ENCODE data around the gene MYOC. TPM values are rescaled to one million over a fixed set of nuclear protein-coding genes. Genes with fewer than 3 reads are reported as not detected.
A peak's percentile ranks its signal among the peaks of the same experiment; 100 is the strongest.

The MYOC gene
- total RNA-seq, 1 donor from 2014 or later: not detected

- H3F3A ChIP-seq (ENCODE audit: low read depth): no peaks in the 10 kb centered on the region
- Mint-ChIP-seq H3K27me3 (ENCODE audit: insufficient read depth, low read depth) (peaks cover 4% of the 10 kb centered on the region), H3K4me1 (peaks cover 8% of the 10 kb centered on the region), H3K9me3 (no peaks in the 10 kb centered on the region), H3K27ac (no peak overlapping the region), H3K36me3 (no peaks in the 10 kb centered on the region), H3K4me3 (no peak overlapping the region)
- no peak overlapping the region for H3K4me2 ChIP-seq
- no peak overlapping the region for H3K9ac ChIP-seq
- no peaks in the 10 kb centered on the region for H3K36me3 ChIP-seq
- no peak overlapping the region for H3K4me3 ChIP-seq
- no peak for TF ChIP-seq EZH2phosphoT487 (IDR thresholded peaks at IDR 0.05)
- H3K79me2 ChIP-seq (ENCODE audit: low read depth): no peaks in the 10 kb centered on the region
- no peak overlapping the region for H3K27ac ChIP-seq
- H2AFZ ChIP-seq (replicated peaks): no peak overlapping the region
- peaks cover 3% of the 10 kb centered on the region for H3K4me1 ChIP-seq
- no peak for DNase-seq (ENCODE audit: low spot score)
- no peaks in the 10 kb centered on the region for H4K20me1 ChIP-seq (ENCODE audit: low read depth)
- H3K27me3 ChIP-seq: no peaks in the 10 kb centered on the region
- no peaks in the 10 kb centered on the region for H3K9me3 ChIP-seq (ENCODE audit: low read depth)
Measured at GRCh38 chr1:171646249-171646560, 6.3 kb downstream of the MYOC start.

- Histone ChIP-seq H3K4me3 (no peak overlapping the region), H3K4me2 (no peak overlapping the region), H3K9ac (no peak overlapping the region), H4K20me1 (ENCODE audit: low read depth) (no peaks in the 10 kb centered on the region), H3K79me2 (ENCODE audit: low read depth) (no peaks in the 10 kb centered on the region), H3K4me1 (peaks cover 4% of the 10 kb centered on the region), H3K36me3 (no peaks in the 10 kb centered on the region), H3K27ac (no peak overlapping the region), H2AFZ (replicated peaks) (peak overlapping the region; percentile 97), H3K9me3 (ENCODE audit: low read depth) (no peaks in the 10 kb centered on the region), H3F3A (ENCODE audit: low read depth) (no peaks in the 10 kb centered on the region), H3K27me3 (no peaks in the 10 kb centered on the region)
- no peaks in the 10 kb centered on the region for H3K9me3 Mint-ChIP-seq
- H3K27ac Mint-ChIP-seq: peak overlapping the region; percentile 22
- H3K4me3 Mint-ChIP-seq: no peak overlapping the region
- no peak for DNase-seq (ENCODE audit: low spot score)
- peaks cover 10% of the 10 kb centered on the region for H3K4me1 Mint-ChIP-seq
- H3K36me3 Mint-ChIP-seq: no peaks in the 10 kb centered on the region
- peaks cover 4% of the 10 kb centered on the region for H3K27me3 Mint-ChIP-seq (ENCODE audit: insufficient read depth, low read depth)
- TF ChIP-seq EZH2 (IDR thresholded peaks at IDR 0.05) (no peak), EZH2phosphoT487 (IDR thresholded peaks at IDR 0.05) (no peak), CTCF (IDR thresholded peaks at IDR 0.05) (no peak)
Measured at GRCh38 chr1:171645553-171646248, 6.8 kb downstream of the MYOC start.

- H3K9me3 ChIP-seq (ENCODE audit: low read depth): no peaks in the 10 kb centered on the region
- no peaks in the 10 kb centered on the region for H3K79me2 ChIP-seq (ENCODE audit: low read depth)
- H3K4me1 ChIP-seq: peaks cover 4% of the 10 kb centered on the region
- H3K9ac ChIP-seq: no peak overlapping the region
- peaks cover 4% of the 10 kb centered on the region for H3K27me3 Mint-ChIP-seq (ENCODE audit: insufficient read depth, low read depth)
- no peak overlapping the region for H3K4me3 Mint-ChIP-seq
- H3K27me3 ChIP-seq: no peaks in the 10 kb centered on the region
- peak overlapping the region; percentile 38 for H3K4me2 ChIP-seq
- peak; percentile 89 for DNase-seq (ENCODE audit: low spot score)
- H3K36me3 ChIP-seq: no peaks in the 10 kb centered on the region
- peak overlapping the region; percentile 22 for H3K27ac Mint-ChIP-seq
- H3K27ac ChIP-seq: no peak overlapping the region
- peaks cover 10% of the 10 kb centered on the region for H3K4me1 Mint-ChIP-seq
- peak overlapping the region; percentile 97 for H2AFZ ChIP-seq (replicated peaks)
- no peaks in the 10 kb centered on the region for H3K36me3 Mint-ChIP-seq
- H3K9me3 Mint-ChIP-seq: no peaks in the 10 kb centered on the region
- no peaks in the 10 kb centered on the region for H3F3A ChIP-seq (ENCODE audit: low read depth)
- no peak overlapping the region for H3K4me3 ChIP-seq
- TF ChIP-seq CTCF (IDR thresholded peaks at IDR 0.05) (peak; percentile 86), EZH2phosphoT487 (IDR thresholded peaks at IDR 0.05) (no peak)
- no peaks in the 10 kb centered on the region for H4K20me1 ChIP-seq (ENCODE audit: low read depth)
Measured at GRCh38 chr1:171644805-171645483, 7.5 kb downstream of the MYOC start.

- Histone ChIP-seq H3K27me3 (no peaks in the 10 kb centered on the region), H3F3A (ENCODE audit: low read depth) (no peaks in the 10 kb centered on the region), H4K20me1 (ENCODE audit: low read depth) (no peaks in the 10 kb centered on the region), H3K79me2 (ENCODE audit: low read depth) (no peaks in the 10 kb centered on the region), H3K4me1 (peaks cover 4% of the 10 kb centered on the region), H3K4me3 (no peak overlapping the region), H3K36me3 (no peaks in the 10 kb centered on the region), H3K9me3 (ENCODE audit: low read depth) (no peaks in the 10 kb centered on the region), H3K4me2 (no peak overlapping the region), H3K27ac (no peak overlapping the region), H2AFZ (replicated peaks) (no peak overlapping the region), H3K9ac (no peak overlapping the region)
- H3K27me3 Mint-ChIP-seq (ENCODE audit: insufficient read depth, low read depth): no peaks in the 10 kb centered on the region
- peaks cover 10% of the 10 kb centered on the region for H3K4me1 Mint-ChIP-seq
- no peaks in the 10 kb centered on the region for H3K9me3 Mint-ChIP-seq
- no peak overlapping the region for H3K27ac Mint-ChIP-seq
- no peaks in the 10 kb centered on the region for H3K36me3 Mint-ChIP-seq
- no peak for DNase-seq (ENCODE audit: low spot score)
- TF ChIP-seq CTCF (IDR thresholded peaks at IDR 0.05): no peak
- no peak for TF ChIP-seq EZH2phosphoT487 (IDR thresholded peaks at IDR 0.05)
- TF ChIP-seq EZH2 (IDR thresholded peaks at IDR 0.05): no peak
- H3K4me3 Mint-ChIP-seq: no peak overlapping the region
Measured at GRCh38 chr1:171643156-171643555, 9.3 kb downstream of the MYOC start.
